HEK293 (cell line): ENCODE results near the gene F2.

Source experiments
- CTCF ChIA-PET: fragments of 350-600 bp; formaldehyde crosslinking; extraction: SDS; loops from one replicate; lab custom pipeline; 2021; ENCODE audit warnings: antibody characterized with exemption; lab: Yijun Ruan, JAX
- POLR2A ChIA-PET: fragments of 300-600 bp; formaldehyde crosslinking; extraction: SDS; loops from one replicate; lab custom pipeline; 2020; ENCODE audit warnings: antibody characterized with exemption, inconsistent platforms; lab: Yijun Ruan, JAX
- H3K27ac ChIP-seq: fragments of 200-500 bp; sonication (Bioruptor generic); 2 replicates; pipeline ENCODE4 v1.5.1; 2014; ENCODE audit warnings: low read depth, low read length, control low read depth, inconsistent platforms; ENCODE audit errors: extremely low read depth
- H3K36me3 ChIP-seq, 2 experiments: fragments of 200-500 bp in 1 of 2; sonication (Bioruptor generic) in 1 of 2; 1 replicate in 1 of 2; 2 replicates in 1 of 2; pipeline ENCODE4 v1.5.1; 2014 to 2017; ENCODE audit warnings: inconsistent platforms in 2 of 2, low read length in 2 of 2; ENCODE audit not compliant: control insufficient read depth in 2 of 2, insufficient read depth in 1 of 2
- H3K4me1 ChIP-seq: fragments of 200-500 bp; sonication (Bioruptor generic); 2 replicates; pipeline ENCODE4 v1.5.1; 2014; ENCODE audit warnings: mild to moderate bottlenecking, low read length, inconsistent platforms; ENCODE audit not compliant: control insufficient read depth, insufficient read depth
- H3K4me3 ChIP-seq: 2 replicates; pipeline ENCODE4 v1.5.1; 2011; ENCODE audit warnings: low read depth, mild to moderate bottlenecking, control low read depth, low read length, moderate library complexity
- H3K9me3 ChIP-seq: fragments of 200-500 bp; sonication (Bioruptor generic); 2 replicates; pipeline ENCODE4 v1.5.1; 2014; ENCODE audit warnings: low read depth, low read length, inconsistent platforms; ENCODE audit not compliant: control insufficient read depth, insufficient read depth
- HOXA7 ChIP-seq: sonication (generic); formaldehyde crosslinking; IDR thresholded peaks from 2 replicates; pipeline ENCODE4 v1.8.1; 2022; ENCODE audit warnings: missing genetic modification reagents, borderline replicate concordance
- KLF7 ChIP-seq: fragments of 450-650 bp; formaldehyde crosslinking; IDR thresholded peaks from 2 replicates; pipeline ENCODE4 v1.5.1; 2016; ENCODE audit warnings: missing biosample characterization, missing genetic modification characterization, borderline replicate concordance
- MYNN ChIP-seq: fragments of 450-650 bp; formaldehyde crosslinking; IDR thresholded peaks from 2 replicates; pipeline ENCODE4 v1.5.1; 2016; ENCODE audit warnings: missing biosample characterization, missing genetic modification characterization, borderline replicate concordance
- SALL2 ChIP-seq: fragments of 450-650 bp; formaldehyde crosslinking; IDR thresholded peaks from 2 replicates; pipeline ENCODE4 v1.5.0; 2017; ENCODE audit warnings: missing biosample characterization, mild to moderate bottlenecking, missing genetic modification characterization, borderline replicate concordance
- SP2 ChIP-seq: fragments of 450-650 bp; formaldehyde crosslinking; IDR thresholded peaks from 2 replicates; pipeline ENCODE4 v1.5.1; 2016; ENCODE audit warnings: missing biosample characterization, missing genetic modification characterization
- ZFP41 ChIP-seq: fragments of 450-650 bp; formaldehyde crosslinking; IDR thresholded peaks from 2 replicates; pipeline ENCODE4 v1.5.1; 2016; ENCODE audit warnings: missing biosample characterization, missing genetic modification characterization, borderline replicate concordance
- ZNF132 ChIP-seq: fragments of 450-650 bp; formaldehyde crosslinking; IDR thresholded peaks from 2 replicates; pipeline ENCODE4 v1.5.1; 2017; ENCODE audit warnings: missing biosample characterization, missing genetic modification characterization, borderline replicate concordance
- ZNF133 ChIP-seq: fragments of 450-650 bp; formaldehyde crosslinking; IDR thresholded peaks from 2 replicates; pipeline ENCODE4 v1.5.1; 2016; ENCODE audit warnings: missing biosample characterization, missing genetic modification characterization
- ZNF2 ChIP-seq: fragments of 450-650 bp; formaldehyde crosslinking; IDR thresholded peaks from 2 replicates; pipeline ENCODE4 v1.5.1; 2016; ENCODE audit warnings: missing biosample characterization, missing genetic modification characterization
- ZNF404 ChIP-seq: fragments of 450-650 bp; formaldehyde crosslinking; IDR thresholded peaks from 2 replicates; pipeline ENCODE4 v1.5.1; 2017; ENCODE audit warnings: missing biosample characterization, missing genetic modification characterization
- ZNF426 ChIP-seq: fragments of 450-650 bp; formaldehyde crosslinking; IDR thresholded peaks from 2 replicates; pipeline ENCODE4 v1.5.1; 2017; ENCODE audit warnings: missing biosample characterization, missing genetic modification characterization, mild to moderate bottlenecking, inconsistent platforms, moderate library complexity
- ZNF558 ChIP-seq: fragments of 450-650 bp; formaldehyde crosslinking; IDR thresholded peaks from 2 replicates; pipeline ENCODE4 v1.5.1; 2016; ENCODE audit warnings: missing biosample characterization, missing genetic modification characterization
- ZNF624 ChIP-seq: fragments of 450-650 bp; formaldehyde crosslinking; IDR thresholded peaks from 2 replicates; pipeline ENCODE4 v1.5.1; 2017; ENCODE audit warnings: missing biosample characterization, missing genetic modification characterization
- ZNF830 ChIP-seq: fragments of 450-650 bp; IDR thresholded peaks from 2 replicates; pipeline ENCODE4 v1.5.0; 2018; ENCODE audit warnings: missing biosample characterization, missing genetic modification characterization, low read depth, mild to moderate bottlenecking, moderate library complexity
- ZSCAN30 ChIP-seq: fragments of 450-650 bp; IDR thresholded peaks from 2 replicates; pipeline ENCODE4 v1.5.1; 2018; ENCODE audit warnings: missing biosample characterization, mild to moderate bottlenecking, missing genetic modification characterization, moderate library complexity
- TF ChIP-seq, protein P1 (sequence below): fragments of 450-650 bp; formaldehyde crosslinking; IDR thresholded peaks from 2 replicates; pipeline ENCODE4 v1.5.1; 2016; ENCODE audit warnings: missing biosample characterization, missing genetic modification characterization
- TF ChIP-seq, protein P2 (sequence below): fragments of 450-650 bp; formaldehyde crosslinking; IDR thresholded peaks from 2 replicates; pipeline ENCODE4 v1.5.1; 2017; ENCODE audit warnings: missing biosample characterization, missing genetic modification characterization
- TF ChIP-seq, protein P3 (sequence below): fragments of 450-650 bp; formaldehyde crosslinking; IDR thresholded peaks from 2 replicates; pipeline ENCODE4 v1.5.1; 2016; ENCODE audit warnings: missing biosample characterization, missing genetic modification characterization
- TF ChIP-seq, protein P4 (sequence below): fragments of 450-650 bp; formaldehyde crosslinking; IDR thresholded peaks from 2 replicates; pipeline ENCODE4 v1.5.1; 2016; ENCODE audit warnings: missing biosample characterization, missing genetic modification characterization

The F2 gene

DNA sequence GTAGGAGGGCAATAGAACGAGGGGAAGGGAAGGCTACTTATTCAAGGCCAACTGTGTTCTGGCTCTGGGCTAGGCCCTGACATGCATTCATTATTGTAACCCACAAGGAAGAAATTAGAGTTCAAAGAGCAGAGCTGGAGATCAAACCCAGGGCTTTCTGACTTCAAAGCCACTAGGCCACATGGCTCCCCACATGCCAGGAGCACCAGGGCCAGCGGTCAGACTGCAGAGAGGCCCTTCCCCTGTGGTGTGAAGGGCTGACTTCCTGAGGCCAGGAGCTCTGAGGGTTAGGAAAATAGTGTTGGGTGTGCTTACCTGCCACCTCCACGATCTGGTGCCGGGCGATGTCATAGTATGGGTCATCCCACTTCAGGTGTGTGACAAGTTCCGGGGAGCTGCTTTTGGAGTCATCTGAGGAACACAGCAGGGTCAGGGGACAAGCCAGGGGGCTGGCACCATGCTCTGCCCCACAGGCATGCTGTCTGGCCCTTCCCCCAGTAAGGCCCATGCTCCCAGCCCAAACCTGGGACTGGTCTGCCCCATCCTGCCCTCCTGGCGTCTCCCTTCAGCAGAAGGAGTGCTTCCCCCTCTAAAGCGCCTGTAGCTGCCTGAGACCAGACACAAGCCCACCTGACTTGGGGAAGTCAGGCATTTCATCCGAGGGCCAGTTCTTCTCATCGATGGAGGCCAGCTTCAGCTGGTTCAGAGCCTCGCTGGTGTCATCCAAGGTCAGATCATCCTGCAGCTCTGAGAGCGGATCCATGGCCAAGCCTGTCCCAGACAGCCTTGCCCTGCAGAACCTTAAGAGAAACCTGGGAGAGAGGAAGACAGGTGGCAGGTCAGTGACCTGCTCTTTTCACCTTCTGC, 23.4 kb upstream of the F2 start (continued):
- TF ChIP-seq HOXA7 (CRISPR knock-in tag) (no peak), ZNF830 (tag by site-specific recombination) (no peak), ZNF2 (tag by site-specific recombination) (no peak)
- TF ChIP-seq, protein P1, sequence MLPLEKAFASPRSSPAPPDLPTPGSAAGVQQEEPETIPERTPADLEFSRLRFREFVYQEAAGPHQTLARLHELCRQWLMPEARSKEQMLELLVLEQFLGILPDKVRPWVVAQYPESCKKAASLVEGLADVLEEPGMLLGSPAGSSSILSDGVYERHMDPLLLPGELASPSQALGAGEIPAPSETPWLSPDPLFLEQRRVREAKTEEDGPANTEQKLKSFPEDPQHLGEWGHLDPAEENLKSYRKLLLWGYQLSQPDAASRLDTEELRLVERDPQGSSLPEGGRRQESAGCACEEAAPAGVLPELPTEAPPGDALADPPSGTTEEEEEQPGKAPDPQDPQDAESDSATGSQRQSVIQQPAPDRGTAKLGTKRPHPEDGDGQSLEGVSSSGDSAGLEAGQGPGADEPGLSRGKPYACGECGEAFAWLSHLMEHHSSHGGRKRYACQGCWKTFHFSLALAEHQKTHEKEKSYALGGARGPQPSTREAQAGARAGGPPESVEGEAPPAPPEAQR (tag by site-specific recombination): no peak
- TF ChIP-seq, protein P2, sequence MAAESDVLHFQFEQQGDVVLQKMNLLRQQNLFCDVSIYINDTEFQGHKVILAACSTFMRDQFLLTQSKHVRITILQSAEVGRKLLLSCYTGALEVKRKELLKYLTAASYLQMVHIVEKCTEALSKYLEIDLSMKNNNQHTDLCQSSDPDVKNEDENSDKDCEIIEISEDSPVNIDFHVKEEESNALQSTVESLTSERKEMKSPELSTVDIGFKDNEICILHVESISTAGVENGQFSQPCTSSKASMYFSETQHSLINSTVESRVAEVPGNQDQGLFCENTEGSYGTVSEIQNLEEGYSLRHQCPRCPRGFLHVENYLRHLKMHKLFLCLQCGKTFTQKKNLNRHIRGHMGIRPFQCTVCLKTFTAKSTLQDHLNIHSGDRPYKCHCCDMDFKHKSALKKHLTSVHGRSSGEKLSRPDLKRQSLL (tag by site-specific recombination): no peak

DNA sequence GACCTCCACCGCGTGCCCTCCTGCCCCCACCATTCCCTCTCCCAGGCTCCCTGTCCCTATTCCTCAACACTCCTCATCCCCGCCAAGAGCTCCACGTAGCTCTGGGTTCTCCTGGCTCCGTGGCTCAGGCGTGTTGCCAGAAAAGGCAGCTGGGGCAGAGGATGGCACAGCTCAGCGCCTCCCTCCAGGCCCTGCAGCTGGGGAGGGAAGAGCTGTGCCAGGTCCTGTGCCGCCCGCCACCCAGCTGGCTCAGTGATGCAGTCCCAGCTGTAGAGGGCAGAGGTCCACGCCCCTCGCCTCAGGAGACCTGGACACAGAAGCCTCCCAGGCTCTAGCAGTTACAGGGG, 22.8 kb upstream of the F2 start:
- POLR2A ChIA-PET: interaction anchor here (1.0 kb wide), 1 partner anchor 8 kb away, joined by 3 read pairs; no protein-coding TSS in a partner anchor
- Histone ChIP-seq H3K4me3 (no peak overlapping the region), H3K27ac (no peak overlapping the region), H3K36me3 (peaks cover 0 to 43% of the 10 kb centered on the region in 2 experiments; a peak in 1 of 3 replicates), H3K9me3 (no peaks in the 10 kb centered on the region), H3K4me1 (no peaks in the 10 kb centered on the region)
- CTCF ChIA-PET: interaction anchor here (0.6 to 0.7 kb wide), 2 partner anchors 304 to 552 kb away, joined by 3 read pairs; no protein-coding TSS in a partner anchor
- TF ChIP-seq ZNF830 (tag by site-specific recombination) (no peak), ZNF132 (no peak), ZNF133 (tag by site-specific recombination) (no peak), SP2 (tag by site-specific recombination) (no peak), ZNF624 (no peak), ZNF426 (tag by site-specific recombination) (no peak), ZNF558 (no peak)

DNA sequence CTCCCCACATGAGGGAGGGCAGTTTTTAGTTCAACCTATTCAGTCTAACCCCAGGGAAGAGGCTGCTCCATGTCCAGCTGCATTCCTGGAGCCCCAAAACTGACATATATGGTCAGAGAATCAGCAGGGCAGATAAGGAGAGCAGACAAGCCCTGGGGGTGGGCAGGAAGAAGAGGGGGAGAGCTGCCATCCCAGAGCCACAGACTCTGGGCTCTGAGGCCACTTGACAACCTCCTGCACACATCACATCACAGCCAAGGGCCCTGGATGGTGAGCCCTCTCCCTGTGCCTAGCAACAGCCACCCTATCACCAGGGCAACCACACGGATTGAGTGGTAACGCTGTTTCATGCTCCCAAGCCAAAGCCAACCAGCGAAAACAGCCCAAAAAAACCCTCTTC, 21.7 kb upstream of the F2 start:
- CTCF ChIA-PET: interaction anchor here (0.6 kb wide), 1 partner anchor 80 kb away, joined by 3 read pairs; the partner anchor contains the start of genes ATG13 and HARBI1
- Histone ChIP-seq H3K27ac (no peak overlapping the region), H3K36me3 (peaks cover 4 to 39% of the 10 kb centered on the region in 2 experiments; a peak in 2 of 3 replicates), H3K4me3 (no peak overlapping the region), H3K4me1 (no peaks in the 10 kb centered on the region), H3K9me3 (no peaks in the 10 kb centered on the region)
- POLR2A ChIA-PET: no interaction called here
- TF ChIP-seq ZFP41 (tag by site-specific recombination) (no peak), KLF7 (tag by site-specific recombination) (no peak), SALL2 (tag by site-specific recombination) (no peak), MYNN (peak; percentile 61; the same call in 1 of the 2 replicates), ZNF404 (tag by site-specific recombination) (no peak), ZSCAN30 (tag by site-specific recombination) (no peak)
- TF ChIP-seq, protein P3, sequence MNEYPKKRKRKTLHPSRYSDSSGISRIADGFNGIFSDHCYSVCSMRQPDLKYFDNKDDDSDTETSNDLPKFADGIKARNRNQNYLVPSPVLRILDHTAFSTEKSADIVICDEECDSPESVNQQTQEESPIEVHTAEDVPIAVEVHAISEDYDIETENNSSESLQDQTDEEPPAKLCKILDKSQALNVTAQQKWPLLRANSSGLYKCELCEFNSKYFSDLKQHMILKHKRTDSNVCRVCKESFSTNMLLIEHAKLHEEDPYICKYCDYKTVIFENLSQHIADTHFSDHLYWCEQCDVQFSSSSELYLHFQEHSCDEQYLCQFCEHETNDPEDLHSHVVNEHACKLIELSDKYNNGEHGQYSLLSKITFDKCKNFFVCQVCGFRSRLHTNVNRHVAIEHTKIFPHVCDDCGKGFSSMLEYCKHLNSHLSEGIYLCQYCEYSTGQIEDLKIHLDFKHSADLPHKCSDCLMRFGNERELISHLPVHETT (tag by site-specific recombination): no peak
- TF ChIP-seq, protein P4, sequence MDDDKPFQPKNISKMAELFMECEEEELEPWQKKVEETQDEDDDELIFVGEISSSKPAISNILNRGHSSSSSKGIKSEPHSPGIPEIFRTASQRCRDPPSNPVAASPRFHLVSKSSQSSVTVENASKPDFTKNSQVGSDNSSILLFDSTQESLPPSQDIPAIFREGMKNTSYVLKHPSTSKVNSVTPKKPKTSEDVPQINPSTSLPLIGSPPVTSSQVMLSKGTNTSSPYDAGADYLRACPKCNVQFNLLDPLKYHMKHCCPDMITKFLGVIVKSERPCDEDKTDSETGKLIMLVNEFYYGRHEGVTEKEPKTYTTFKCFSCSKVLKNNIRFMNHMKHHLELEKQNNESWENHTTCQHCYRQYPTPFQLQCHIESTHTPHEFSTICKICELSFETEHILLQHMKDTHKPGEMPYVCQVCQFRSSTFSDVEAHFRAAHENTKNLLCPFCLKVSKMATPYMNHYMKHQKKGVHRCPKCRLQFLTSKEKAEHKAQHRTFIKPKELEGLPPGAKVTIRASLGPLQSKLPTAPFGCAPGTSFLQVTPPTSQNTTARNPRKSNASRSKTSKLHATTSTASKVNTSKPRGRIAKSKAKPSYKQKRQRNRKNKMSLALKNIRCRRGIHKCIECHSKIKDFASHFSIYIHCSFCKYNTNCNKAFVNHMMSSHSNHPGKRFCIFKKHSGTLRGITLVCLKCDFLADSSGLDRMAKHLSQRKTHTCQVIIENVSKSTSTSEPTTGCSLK (tag by site-specific recombination): no peak
